ENCODE results near the gene FAM120AOS.

FAM120AOS gene

DNA sequence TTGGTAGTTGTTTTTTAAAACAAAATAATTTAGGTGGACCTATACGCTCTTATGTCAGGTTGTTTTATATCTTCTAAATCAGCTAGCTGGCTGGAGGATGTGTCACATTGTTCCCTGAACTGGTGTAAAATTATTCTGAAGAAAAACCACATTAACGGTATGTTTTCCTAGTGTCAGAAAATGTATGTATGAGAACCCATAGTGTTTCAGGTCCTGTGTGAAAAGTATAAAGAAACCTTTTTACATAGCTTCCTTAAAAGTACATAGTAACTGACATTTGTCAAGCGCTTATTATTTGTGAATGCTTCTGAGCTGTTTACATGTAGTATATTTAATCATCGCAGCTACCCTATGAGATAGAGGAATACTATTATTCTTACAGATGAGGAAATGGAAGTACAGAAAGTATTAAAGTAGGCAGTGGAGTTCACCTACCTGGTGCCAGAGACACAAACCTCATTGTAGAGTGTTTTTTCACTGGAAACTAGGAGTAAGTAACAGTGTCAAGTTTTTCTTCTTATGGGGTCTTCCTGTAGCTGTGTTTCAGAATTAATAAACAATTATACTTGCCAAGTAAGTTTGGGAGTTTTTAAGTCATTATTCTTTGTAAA is 10.4 kb upstream of the FAM120AOS start:
- no peak for DNase-seq (ENCODE audit: low read depth)
- TF ChIP-seq, protein P1, sequence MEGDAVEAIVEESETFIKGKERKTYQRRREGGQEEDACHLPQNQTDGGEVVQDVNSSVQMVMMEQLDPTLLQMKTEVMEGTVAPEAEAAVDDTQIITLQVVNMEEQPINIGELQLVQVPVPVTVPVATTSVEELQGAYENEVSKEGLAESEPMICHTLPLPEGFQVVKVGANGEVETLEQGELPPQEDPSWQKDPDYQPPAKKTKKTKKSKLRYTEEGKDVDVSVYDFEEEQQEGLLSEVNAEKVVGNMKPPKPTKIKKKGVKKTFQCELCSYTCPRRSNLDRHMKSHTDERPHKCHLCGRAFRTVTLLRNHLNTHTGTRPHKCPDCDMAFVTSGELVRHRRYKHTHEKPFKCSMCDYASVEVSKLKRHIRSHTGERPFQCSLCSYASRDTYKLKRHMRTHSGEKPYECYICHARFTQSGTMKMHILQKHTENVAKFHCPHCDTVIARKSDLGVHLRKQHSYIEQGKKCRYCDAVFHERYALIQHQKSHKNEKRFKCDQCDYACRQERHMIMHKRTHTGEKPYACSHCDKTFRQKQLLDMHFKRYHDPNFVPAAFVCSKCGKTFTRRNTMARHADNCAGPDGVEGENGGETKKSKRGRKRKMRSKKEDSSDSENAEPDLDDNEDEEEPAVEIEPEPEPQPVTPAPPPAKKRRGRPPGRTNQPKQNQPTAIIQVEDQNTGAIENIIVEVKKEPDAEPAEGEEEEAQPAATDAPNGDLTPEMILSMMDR (IDR thresholded peaks at IDR 0.05; ENCODE audit: low read depth, low read length, missing control alignments): no peak
- no peak overlapping the region; the same call in 1 of the 2 replicates for H3K4me3 ChIP-seq (ENCODE audit: low read depth, low read length)

DNA sequence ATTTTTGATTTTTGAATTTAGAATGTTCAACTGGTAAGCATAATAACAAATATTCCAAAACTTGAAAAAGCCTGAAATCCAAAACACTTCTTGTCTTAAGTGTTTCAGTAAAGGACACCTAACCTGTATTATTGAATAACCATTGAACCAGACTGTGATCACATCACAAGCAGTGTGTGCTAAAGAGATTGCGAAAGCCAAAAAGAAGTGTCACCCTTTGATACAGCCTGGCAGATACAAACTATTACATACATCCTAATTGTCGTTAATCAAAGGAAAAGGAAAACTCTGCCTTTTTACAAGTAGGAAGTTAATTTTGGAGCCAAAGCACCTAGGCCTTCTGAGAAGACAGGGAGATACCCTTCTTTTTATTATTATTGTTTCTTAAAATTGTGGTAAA is 8.4 kb upstream of the FAM120AOS start:
- H3K4me3 ChIP-seq (ENCODE audit: low read depth, low read length): no peak overlapping the region
- no peak for DNase-seq (ENCODE audit: low read depth)
- TF ChIP-seq, protein P1 (IDR thresholded peaks at IDR 0.05; ENCODE audit: low read depth, low read length, missing control alignments): no peak

DNA sequence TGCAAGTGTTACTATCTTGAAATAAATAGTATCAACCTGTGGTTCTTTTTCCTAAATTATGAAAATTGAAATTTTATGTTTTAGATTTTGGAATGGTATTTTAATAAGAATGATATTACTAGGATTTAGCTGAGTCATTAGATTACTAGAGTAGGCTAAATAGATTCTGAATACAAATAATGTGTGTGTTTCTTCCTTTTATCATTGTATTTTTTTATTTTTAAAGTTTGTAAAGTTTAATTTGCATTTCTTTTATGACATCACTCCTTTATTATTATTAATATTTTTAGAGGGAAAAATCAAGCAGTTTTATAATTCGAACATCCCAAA is 8.0 kb upstream of the FAM120AOS start:
- TF ChIP-seq, protein P1 (IDR thresholded peaks at IDR 0.05; ENCODE audit: low read depth, low read length, missing control alignments): no peak
- H3K4me3 ChIP-seq (ENCODE audit: low read depth, low read length): no peak overlapping the region
- DNase-seq (ENCODE audit: low read depth): no peak

DNA sequence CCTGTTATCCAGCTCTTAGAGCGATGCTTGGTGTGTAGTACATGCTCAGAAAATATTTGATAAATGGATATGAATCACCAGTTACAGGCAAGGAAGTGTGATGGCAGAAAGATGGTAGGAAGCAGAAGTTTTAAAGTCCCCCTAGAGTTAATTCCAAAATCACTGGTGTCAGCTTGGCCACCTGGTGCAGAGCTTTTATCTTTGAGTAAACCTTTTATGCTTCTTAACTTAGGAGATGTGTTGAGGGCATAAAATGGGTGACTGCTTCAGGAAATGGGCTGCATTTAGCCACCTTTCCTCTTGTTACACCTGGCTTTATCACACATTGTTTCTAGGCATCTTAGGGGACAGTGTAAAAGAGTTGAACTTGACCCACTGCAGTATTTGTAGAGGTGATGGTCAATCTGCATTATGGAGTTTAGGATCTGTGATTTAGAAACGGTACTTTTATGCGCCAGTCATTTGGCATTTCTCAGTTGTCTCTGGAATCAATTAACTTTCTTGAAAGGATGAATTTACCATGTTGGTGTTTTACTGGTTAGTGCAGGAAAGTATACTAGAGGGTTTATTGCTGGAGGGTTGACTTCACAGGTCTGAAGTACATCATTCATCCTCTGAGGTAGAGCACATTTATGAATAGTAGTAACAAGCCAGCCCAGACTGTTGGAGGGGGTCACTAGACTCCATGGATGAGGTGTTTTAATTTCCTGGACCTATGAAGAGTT is 7.5 kb upstream of the FAM120AOS start:
- DNase-seq (ENCODE audit: low read depth): no peak
- no peak overlapping the region for H3K4me3 ChIP-seq (ENCODE audit: low read depth, low read length)
- TF ChIP-seq, protein P1 (IDR thresholded peaks at IDR 0.05; ENCODE audit: low read depth, low read length, missing control alignments): no peak

DNA sequence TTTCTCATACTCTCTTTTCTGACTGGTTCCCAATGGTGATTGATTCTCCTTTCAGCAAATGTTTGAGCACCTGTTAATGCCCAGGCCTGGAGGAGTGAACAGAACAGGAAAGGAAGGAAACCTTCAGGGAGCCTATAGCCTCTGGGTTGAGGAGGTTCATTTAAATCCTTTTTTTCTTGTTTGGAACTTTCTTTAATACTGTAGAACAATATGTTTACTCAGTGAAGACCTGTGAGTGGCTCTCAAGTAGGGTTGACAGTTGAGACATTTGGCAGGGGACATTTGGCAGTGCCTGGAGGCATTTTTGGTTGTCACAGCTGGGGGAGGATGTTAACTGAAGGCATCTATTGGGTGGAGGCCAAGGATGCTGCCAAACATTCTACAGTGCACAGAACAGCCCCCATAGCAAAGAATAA is 6.1 kb upstream of the FAM120AOS start:
- no peak for DNase-seq (ENCODE audit: low read depth)
- TF ChIP-seq, protein P1 (IDR thresholded peaks at IDR 0.05; ENCODE audit: low read depth, low read length, missing control alignments): no peak
- H3K4me3 ChIP-seq (ENCODE audit: low read depth, low read length): no peak overlapping the region

DNA sequence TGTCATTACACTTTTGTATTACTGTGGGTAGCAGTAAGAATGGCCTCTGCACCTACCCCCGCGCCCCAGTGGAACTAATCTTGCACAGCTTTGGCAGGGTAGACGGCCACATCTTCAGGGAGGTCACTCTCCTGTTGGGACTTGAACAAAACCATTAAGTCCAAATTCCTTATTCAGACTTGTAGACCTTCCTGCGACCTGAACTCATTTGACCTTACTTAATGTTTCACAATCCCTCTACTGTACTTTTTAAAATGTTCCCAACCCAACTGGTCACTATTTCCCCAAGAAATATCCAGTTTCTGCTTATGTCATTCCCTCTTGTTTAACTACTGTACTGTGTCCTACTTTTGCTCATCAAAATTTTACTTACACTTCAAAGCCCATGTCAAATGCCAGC is 5.3 kb upstream of the FAM120AOS start:
- H3K4me3 ChIP-seq (ENCODE audit: low read depth, low read length): no peak overlapping the region
- TF ChIP-seq, protein P1 (IDR thresholded peaks at IDR 0.05; ENCODE audit: low read depth, low read length, missing control alignments): no peak
- no peak for DNase-seq (ENCODE audit: low read depth)

DNA sequence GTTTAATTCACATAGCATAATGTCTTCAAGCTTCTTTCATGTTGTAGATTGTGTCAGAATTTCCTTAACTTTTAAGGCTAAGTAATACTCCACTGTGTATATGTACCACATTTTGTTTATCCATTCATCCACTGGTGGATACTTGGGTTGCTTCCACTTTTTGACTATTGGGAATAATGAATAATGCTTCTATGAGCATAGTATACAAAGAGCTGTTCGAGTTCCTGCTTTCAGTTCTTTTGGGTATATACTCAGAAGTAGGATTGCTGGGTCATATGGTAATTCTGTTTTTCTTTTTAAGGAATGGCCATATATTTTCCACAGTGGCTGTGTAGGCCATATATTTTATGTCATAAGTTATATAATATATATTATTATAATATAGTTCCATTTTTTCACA is 3.6 kb upstream of the FAM120AOS start:
- TF ChIP-seq, protein P1 (IDR thresholded peaks at IDR 0.05; ENCODE audit: low read depth, low read length, missing control alignments): no peak
- no peak for DNase-seq (ENCODE audit: low read depth)
- no peak overlapping the region for H3K4me3 ChIP-seq (ENCODE audit: low read depth, low read length)

Data from GM12864 (cell line).